Liver (tissue), 9 donors: ENCODE measurements around the gene SNAPC4. TPM values are rescaled to one million over a fixed set of nuclear protein-coding genes. Genes with fewer than 3 reads are reported as not detected.

ENCODE experiments used
- DNase-seq: peaks from one replicate; pipeline ENCODE4 v3.0.0-alpha.2; 2017; ENCODE audit warnings: low spot score
- H3K27ac ChIP-seq, 2 donors: one replicate each; pipeline ENCODE4 v1.7.0; 2013; ENCODE audit warnings: inconsistent platforms in 2 of 2, low read length in 2 of 2, control low read depth in 1 of 2, low read depth in 1 of 2, mild to moderate bottlenecking in 1 of 2
- H3K27me3 ChIP-seq, 4 donors: one replicate each; pipeline versions ENCODE4 v1.6.1 to v1.7.0; 2013; ENCODE audit warnings: low read length in 3 of 4, inconsistent platforms in 1 of 4, mild to moderate bottlenecking in 1 of 4, moderate library complexity in 1 of 4; ENCODE audit not compliant: control insufficient read depth in 4 of 4, insufficient read depth in 4 of 4
- H3K36me3 ChIP-seq, 4 donors: one replicate each; pipeline versions ENCODE4 v1.6.1 to v1.7.0; 2013; ENCODE audit warnings: low read length in 3 of 4, mild to moderate bottlenecking in 3 of 4, low read depth in 1 of 4, moderate library complexity in 1 of 4; ENCODE audit not compliant: control insufficient read depth in 4 of 4, insufficient read depth in 3 of 4
- H3K4me1 ChIP-seq, 4 donors: one replicate each; pipeline versions ENCODE4 v1.6.1 to v1.7.0; 2013; ENCODE audit warnings: low read length in 3 of 4, mild to moderate bottlenecking in 3 of 4, moderate library complexity in 1 of 4; ENCODE audit not compliant: control insufficient read depth in 4 of 4, insufficient read depth in 4 of 4
- H3K4me3 ChIP-seq, 3 donors: one replicate each; pipeline versions ENCODE4 v1.6.1 to v1.7.0; 2013; ENCODE audit warnings: low read length in 3 of 3, control low read depth in 1 of 3, low read depth in 1 of 3, mild to moderate bottlenecking in 1 of 3
- H3K9ac ChIP-seq, 2 donors: one replicate each; pipeline ENCODE4 v1.7.0; 2013; ENCODE audit warnings: low read length in 2 of 2, mild to moderate bottlenecking in 2 of 2, moderate library complexity in 2 of 2, control low read depth in 1 of 2, low read depth in 1 of 2
- H3K9me3 ChIP-seq, 4 donors: one replicate each; pipeline versions ENCODE4 v1.6.1 to v1.7.0; 2013; ENCODE audit warnings: low read length in 3 of 4; ENCODE audit not compliant: control insufficient read depth in 4 of 4
- EGR1 ChIP-seq, 2 donors: IDR thresholded peaks; 2 replicates each; pipeline ENCODE4 v1.6.1; 2016 to 2018; ENCODE audit warnings: antibody characterized with exemption in 2 of 2, low read depth in 2 of 2
- FOXA1 ChIP-seq: IDR thresholded peaks from 2 replicates; pipeline ENCODE4 v1.6.1; 2016; ENCODE audit warnings: antibody characterized with exemption
- FOXA2 ChIP-seq: IDR thresholded peaks from 2 replicates; pipeline ENCODE4 v1.6.1; 2016; ENCODE audit warnings: antibody characterized with exemption
- GABPA ChIP-seq, 2 donors: IDR thresholded peaks in 1 of 2; conservative IDR thresholded peaks in 1 of 2; 2 replicates each; pipeline ENCODE4 v1.6.1; 2016; ENCODE audit warnings: antibody characterized with exemption in 2 of 2, mild to moderate bottlenecking in 1 of 2, moderate library complexity in 1 of 2
- HNF4A ChIP-seq, 2 donors: conservative IDR thresholded peaks; 2 replicates each; pipeline ENCODE4 v1.6.1; 2016; ENCODE audit warnings: antibody characterized with exemption in 2 of 2, mild to moderate bottlenecking in 2 of 2
- HNF4G ChIP-seq: IDR thresholded peaks from 2 replicates; pipeline ENCODE4 v1.6.1; 2016; ENCODE audit warnings: antibody characterized with exemption
- JUND ChIP-seq, 2 donors: IDR thresholded peaks; 2 replicates each; pipeline ENCODE4 v1.6.1; 2016; ENCODE audit warnings: antibody characterized with exemption in 2 of 2
- NR2F2 ChIP-seq: IDR thresholded peaks from 2 replicates; pipeline ENCODE4 v1.6.1; 2016; ENCODE audit warnings: antibody characterized with exemption
- RAD21 ChIP-seq, 2 donors: IDR thresholded peaks; 2 replicates each; pipeline ENCODE4 v1.6.1; 2016; ENCODE audit warnings: antibody characterized with exemption in 2 of 2, mild to moderate bottlenecking in 2 of 2
- RXRA ChIP-seq, 2 donors: IDR thresholded peaks; 2 replicates each; pipeline ENCODE4 v1.6.1; 2017 to 2018; ENCODE audit warnings: antibody characterized with exemption in 2 of 2, mild to moderate bottlenecking in 1 of 2
- SP1 ChIP-seq: IDR thresholded peaks from 2 replicates; pipeline ENCODE4 v1.6.1; 2018; ENCODE audit warnings: antibody characterized with exemption, mild to moderate bottlenecking
- TAF1 ChIP-seq: conservative IDR thresholded peaks from 2 replicates; pipeline ENCODE4 v1.6.1; 2016; ENCODE audit warnings: antibody characterized with exemption, mild to moderate bottlenecking
- YY1 ChIP-seq: IDR thresholded peaks from 2 replicates; pipeline ENCODE4 v1.6.1; 2016; ENCODE audit warnings: antibody characterized with exemption, mild to moderate bottlenecking
- WGBS: extraction: QIAGEN DNeasy Blood & Tissue Kit; methylation state at CpG from one replicate; pipeline ENCODE4 v1.1.7; 2013; 5-methylcytosine and 5-hydroxymethylcytosine counted together
- polyA plus RNA-seq, 2 donors: library from polyadenylated mRNA; stranded (reverse) in 1 of 2; unstranded in 1 of 2; fragments of 200-250 nt in 1 of 2; fragments of >200 nt in 1 of 2; fragmentation: Nextera tagmentation in 1 of 2; extraction: Ambion mirVana in 1 of 2; gene quantifications; one replicate each; pipeline versions ENCODE4 v1.2.1 to v1.2.3, GENCODE V29; 2013 to 2015
- total RNA-seq, 2 donors: library from RNA; depleted of rRNA; stranded (reverse); fragments of >200 nt; gene quantifications; one replicate each; pipeline ENCODE4 v1.2.3, GENCODE V29; 2014
- TF ChIP-seq, protein P1 (sequence below): fragments of 150-350 bp; IDR thresholded peaks from 2 replicates; pipeline ENCODE4 v1.5.1; 2017; ENCODE audit warnings: improper control_type of control experiment, low read depth, low read length; ENCODE audit not compliant: missing input control
- TF ChIP-seq, protein P2 (sequence below): IDR thresholded peaks from 2 replicates; pipeline ENCODE4 v1.6.1; 2016; ENCODE audit warnings: antibody characterized with exemption
- TF ChIP-seq, protein P3 (sequence below): IDR thresholded peaks from 2 replicates; pipeline ENCODE4 v1.6.1; 2016; ENCODE audit warnings: antibody characterized with exemption
- TF ChIP-seq, protein P4 (sequence below): IDR thresholded peaks from 2 replicates; pipeline ENCODE4 v1.6.1; 2016; ENCODE audit warnings: antibody characterized with exemption, mild to moderate bottlenecking
- TF ChIP-seq, protein P5 (sequence below): IDR thresholded peaks from 2 replicates; pipeline ENCODE4 v1.6.1; 2016; ENCODE audit warnings: antibody characterized with exemption
- donor health status: healthy.
- donor health status: healthy.
- donor health status: healthy.
- donor health status: healthy.
- donor health status: healthy.

SNAPC4 gene
- total and polyA plus RNA-seq, 4 donors = 0.75 to 4.2 (median 3.1) TPM

DNA sequence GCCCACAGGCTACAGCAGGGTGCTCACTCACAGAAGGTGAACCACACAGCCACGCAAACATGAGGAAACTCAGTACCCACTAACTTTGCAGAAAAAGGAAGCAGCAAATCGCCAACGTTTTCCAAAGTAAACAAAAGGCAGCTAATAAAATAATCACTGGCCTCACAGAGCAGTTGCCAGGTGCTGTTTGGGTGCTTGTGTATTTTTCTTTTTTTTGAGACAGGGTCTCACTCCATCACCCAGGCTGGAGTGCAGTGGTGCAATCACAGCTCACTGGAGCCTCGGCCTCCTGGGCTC lies 3.8 kb downstream of the SNAPC4 start:
- Histone ChIP-seq H3K27ac (peak overlapping the region; percentile 78 to 84), H3K4me3 (no peak overlapping the region), H3K9me3 (no peaks in the 10 kb centered on the region), H3K9ac (peak overlapping the region in 1 of 2 donors; percentile 71), H3K27me3 (no peaks in the 10 kb centered on the region), H3K36me3 (peaks cover 0 to 35% (median 17%) of the 10 kb centered on the region in 4 donors), H3K4me1 (peaks cover 10 to 53% (median 38%) of the 10 kb centered on the region in 4 donors)
- DNase-seq = no peak
- TF ChIP-seq FOXA1 (no peak), RXRA (IDR thresholded peaks at IDR 0.05) (no peak), TAF1 (no peak), GABPA (IDR thresholded peaks at IDR 0.05 in 1 of 2, conservative IDR thresholded peaks at IDR 0.05 in 1 of 2) (no peak), EGR1 (IDR thresholded peaks at IDR 0.05; ENCODE audit: low read depth in 2 of 2) (peak in 1 of 2 donors; percentile 68), HNF4A (conservative IDR thresholded peaks at IDR 0.05) (peak in 1 of 2 donors; percentile 29)
- TF ChIP-seq, protein P1, sequence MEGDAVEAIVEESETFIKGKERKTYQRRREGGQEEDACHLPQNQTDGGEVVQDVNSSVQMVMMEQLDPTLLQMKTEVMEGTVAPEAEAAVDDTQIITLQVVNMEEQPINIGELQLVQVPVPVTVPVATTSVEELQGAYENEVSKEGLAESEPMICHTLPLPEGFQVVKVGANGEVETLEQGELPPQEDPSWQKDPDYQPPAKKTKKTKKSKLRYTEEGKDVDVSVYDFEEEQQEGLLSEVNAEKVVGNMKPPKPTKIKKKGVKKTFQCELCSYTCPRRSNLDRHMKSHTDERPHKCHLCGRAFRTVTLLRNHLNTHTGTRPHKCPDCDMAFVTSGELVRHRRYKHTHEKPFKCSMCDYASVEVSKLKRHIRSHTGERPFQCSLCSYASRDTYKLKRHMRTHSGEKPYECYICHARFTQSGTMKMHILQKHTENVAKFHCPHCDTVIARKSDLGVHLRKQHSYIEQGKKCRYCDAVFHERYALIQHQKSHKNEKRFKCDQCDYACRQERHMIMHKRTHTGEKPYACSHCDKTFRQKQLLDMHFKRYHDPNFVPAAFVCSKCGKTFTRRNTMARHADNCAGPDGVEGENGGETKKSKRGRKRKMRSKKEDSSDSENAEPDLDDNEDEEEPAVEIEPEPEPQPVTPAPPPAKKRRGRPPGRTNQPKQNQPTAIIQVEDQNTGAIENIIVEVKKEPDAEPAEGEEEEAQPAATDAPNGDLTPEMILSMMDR = no peak
- WGBS = 34% methylated on average over 4 of the region's 4 CpGs

- DNase-seq = no peak
- Histone ChIP-seq H3K4me3 (no peak overlapping the region), H3K4me1 (peaks cover 10 to 52% (median 38%) of the 10 kb centered on the region in 4 donors), H3K9ac (peak overlapping the region in 1 of 2 donors; percentile 2), H3K27me3 (no peaks in the 10 kb centered on the region), H3K27ac (peak overlapping the region; percentile 78 to 84), H3K9me3 (no peaks in the 10 kb centered on the region), H3K36me3 (peaks cover 0 to 36% (median 17%) of the 10 kb centered on the region in 4 donors)
- WGBS = 45% methylated on average over 26 of the region's 26 CpGs
- TF ChIP-seq SP1 (peak; percentile 83), FOXA1 (peak; percentile 45), GABPA (IDR thresholded peaks at IDR 0.05 in 1 of 2, conservative IDR thresholded peaks at IDR 0.05 in 1 of 2) (peak in 1 of 2 donors; percentile 79), JUND (IDR thresholded peaks at IDR 0.05) (peak in 1 of 2 donors; percentile 47), RAD21 (IDR thresholded peaks at IDR 0.05) (peak in 1 of 2 donors; percentile 52), HNF4G (no peak), HNF4A (conservative IDR thresholded peaks at IDR 0.05) (peak; percentile 88 to 97), NR2F2 (no peak), FOXA2 (peak; percentile 31), YY1 (peak; percentile 78), RXRA (IDR thresholded peaks at IDR 0.05) (peak; percentile 76 to 89), EGR1 (IDR thresholded peaks at IDR 0.05; ENCODE audit: low read depth in 2 of 2) (peak in 1 of 2 donors; percentile 86), TAF1 (no peak)
- TF ChIP-seq, protein P2, sequence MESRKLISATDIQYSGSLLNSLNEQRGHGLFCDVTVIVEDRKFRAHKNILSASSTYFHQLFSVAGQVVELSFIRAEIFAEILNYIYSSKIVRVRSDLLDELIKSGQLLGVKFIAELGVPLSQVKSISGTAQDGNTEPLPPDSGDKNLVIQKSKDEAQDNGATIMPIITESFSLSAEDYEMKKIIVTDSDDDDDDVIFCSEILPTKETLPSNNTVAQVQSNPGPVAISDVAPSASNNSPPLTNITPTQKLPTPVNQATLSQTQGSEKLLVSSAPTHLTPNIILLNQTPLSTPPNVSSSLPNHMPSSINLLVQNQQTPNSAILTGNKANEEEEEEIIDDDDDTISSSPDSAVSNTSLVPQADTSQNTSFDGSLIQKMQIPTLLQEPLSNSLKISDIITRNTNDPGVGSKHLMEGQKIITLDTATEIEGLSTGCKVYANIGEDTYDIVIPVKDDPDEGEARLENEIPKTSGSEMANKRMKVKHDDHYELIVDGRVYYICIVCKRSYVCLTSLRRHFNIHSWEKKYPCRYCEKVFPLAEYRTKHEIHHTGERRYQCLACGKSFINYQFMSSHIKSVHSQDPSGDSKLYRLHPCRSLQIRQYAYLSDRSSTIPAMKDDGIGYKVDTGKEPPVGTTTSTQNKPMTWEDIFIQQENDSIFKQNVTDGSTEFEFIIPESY = no peak
- TF ChIP-seq, protein P3, sequence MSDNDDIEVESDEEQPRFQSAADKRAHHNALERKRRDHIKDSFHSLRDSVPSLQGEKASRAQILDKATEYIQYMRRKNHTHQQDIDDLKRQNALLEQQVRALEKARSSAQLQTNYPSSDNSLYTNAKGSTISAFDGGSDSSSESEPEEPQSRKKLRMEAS = peak; percentile 80
- TF ChIP-seq, protein P4, sequence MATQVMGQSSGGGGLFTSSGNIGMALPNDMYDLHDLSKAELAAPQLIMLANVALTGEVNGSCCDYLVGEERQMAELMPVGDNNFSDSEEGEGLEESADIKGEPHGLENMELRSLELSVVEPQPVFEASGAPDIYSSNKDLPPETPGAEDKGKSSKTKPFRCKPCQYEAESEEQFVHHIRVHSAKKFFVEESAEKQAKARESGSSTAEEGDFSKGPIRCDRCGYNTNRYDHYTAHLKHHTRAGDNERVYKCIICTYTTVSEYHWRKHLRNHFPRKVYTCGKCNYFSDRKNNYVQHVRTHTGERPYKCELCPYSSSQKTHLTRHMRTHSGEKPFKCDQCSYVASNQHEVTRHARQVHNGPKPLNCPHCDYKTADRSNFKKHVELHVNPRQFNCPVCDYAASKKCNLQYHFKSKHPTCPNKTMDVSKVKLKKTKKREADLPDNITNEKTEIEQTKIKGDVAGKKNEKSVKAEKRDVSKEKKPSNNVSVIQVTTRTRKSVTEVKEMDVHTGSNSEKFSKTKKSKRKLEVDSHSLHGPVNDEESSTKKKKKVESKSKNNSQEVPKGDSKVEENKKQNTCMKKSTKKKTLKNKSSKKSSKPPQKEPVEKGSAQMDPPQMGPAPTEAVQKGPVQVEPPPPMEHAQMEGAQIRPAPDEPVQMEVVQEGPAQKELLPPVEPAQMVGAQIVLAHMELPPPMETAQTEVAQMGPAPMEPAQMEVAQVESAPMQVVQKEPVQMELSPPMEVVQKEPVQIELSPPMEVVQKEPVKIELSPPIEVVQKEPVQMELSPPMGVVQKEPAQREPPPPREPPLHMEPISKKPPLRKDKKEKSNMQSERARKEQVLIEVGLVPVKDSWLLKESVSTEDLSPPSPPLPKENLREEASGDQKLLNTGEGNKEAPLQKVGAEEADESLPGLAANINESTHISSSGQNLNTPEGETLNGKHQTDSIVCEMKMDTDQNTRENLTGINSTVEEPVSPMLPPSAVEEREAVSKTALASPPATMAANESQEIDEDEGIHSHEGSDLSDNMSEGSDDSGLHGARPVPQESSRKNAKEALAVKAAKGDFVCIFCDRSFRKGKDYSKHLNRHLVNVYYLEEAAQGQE = peak; percentile 63
- TF ChIP-seq, protein P1 = no peak
- TF ChIP-seq, protein P5, sequence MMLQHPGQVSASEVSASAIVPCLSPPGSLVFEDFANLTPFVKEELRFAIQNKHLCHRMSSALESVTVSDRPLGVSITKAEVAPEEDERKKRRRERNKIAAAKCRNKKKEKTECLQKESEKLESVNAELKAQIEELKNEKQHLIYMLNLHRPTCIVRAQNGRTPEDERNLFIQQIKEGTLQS = no peak
These were observed 4.4 kb downstream of the SNAPC4 start for GRCh38 chr9:136395345-136396218.
